Measurements from ENCODE around the gene ULK2.

DNA sequence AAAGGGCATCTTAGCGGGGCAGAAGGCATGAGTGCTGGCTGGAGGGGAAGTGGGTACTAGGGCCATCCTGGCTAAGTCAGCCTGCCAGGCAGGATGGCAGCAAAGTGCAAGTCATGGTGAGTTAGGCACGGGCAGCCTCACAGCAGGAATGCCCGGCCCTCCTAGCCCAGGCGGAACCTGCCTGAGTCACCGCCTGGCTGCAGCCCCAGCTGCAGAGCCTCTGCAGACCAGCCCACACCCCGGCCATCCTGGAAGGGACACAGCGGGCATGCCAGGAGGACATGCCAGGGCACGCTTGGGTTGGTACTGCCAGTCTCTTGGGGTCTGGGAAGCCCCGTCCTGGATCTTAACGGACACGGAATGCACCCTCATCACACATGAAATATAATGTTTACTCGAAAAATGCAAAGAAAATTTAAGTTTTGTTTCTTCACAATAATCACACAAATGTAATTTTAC is 114.7 kb downstream of the ULK2 start:
- TF ChIP-seq, protein P1, sequence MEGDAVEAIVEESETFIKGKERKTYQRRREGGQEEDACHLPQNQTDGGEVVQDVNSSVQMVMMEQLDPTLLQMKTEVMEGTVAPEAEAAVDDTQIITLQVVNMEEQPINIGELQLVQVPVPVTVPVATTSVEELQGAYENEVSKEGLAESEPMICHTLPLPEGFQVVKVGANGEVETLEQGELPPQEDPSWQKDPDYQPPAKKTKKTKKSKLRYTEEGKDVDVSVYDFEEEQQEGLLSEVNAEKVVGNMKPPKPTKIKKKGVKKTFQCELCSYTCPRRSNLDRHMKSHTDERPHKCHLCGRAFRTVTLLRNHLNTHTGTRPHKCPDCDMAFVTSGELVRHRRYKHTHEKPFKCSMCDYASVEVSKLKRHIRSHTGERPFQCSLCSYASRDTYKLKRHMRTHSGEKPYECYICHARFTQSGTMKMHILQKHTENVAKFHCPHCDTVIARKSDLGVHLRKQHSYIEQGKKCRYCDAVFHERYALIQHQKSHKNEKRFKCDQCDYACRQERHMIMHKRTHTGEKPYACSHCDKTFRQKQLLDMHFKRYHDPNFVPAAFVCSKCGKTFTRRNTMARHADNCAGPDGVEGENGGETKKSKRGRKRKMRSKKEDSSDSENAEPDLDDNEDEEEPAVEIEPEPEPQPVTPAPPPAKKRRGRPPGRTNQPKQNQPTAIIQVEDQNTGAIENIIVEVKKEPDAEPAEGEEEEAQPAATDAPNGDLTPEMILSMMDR (IDR thresholded peaks at IDR 0.05): no peak
- no peak for TF ChIP-seq POLR2A (IDR thresholded peaks at IDR 0.05)

All from testis (tissue), 2 donors.